SU-DHL-6 (cell line): ENCODE results near the gene CCDC106.

Source experiments
- H2AFZ ChIP-seq: fragments of 200-600 bp; sonication (generic); 2 replicates; pipeline ENCODE4 v1.6.1; 2014; ENCODE audit warnings: low read depth, mild to moderate bottlenecking, moderate library complexity, mixed read lengths, antibody characterized with exemption, low read length; ENCODE audit not compliant: severe bottlenecking
- H3F3A ChIP-seq: fragments of 200-600 bp; shearing (Covaris generic); 2 replicates; pipeline ENCODE4 v1.6.0; 2016; ENCODE audit warnings: antibody characterized with exemption, mild to moderate bottlenecking; ENCODE audit not compliant: insufficient read depth
- H3K27ac ChIP-seq: fragments of 200-600 bp; sonication (generic); 2 replicates; pipeline ENCODE4 v1.5.1; 2016; ENCODE audit warnings: low read depth, mild to moderate bottlenecking, low read length, moderate library complexity, mixed read lengths
- H3K27me3 ChIP-seq: fragments of 200-600 bp; sonication (generic), shearing (Covaris generic); 2 replicates; pipeline ENCODE4 v1.6.0; 2014; ENCODE audit warnings: mild to moderate bottlenecking, low read length
- H3K36me3 ChIP-seq: fragments of 200-600 bp; sonication (generic); 2 replicates; pipeline ENCODE4 v1.6.1; 2014; ENCODE audit warnings: mild to moderate bottlenecking, low read length, mixed read lengths
- H3K4me2 ChIP-seq: fragments of 300-600, 200-600 bp; shearing (Covaris generic), sonication (generic); 2 replicates; pipeline ENCODE4 v1.6.0; 2014; ENCODE audit warnings: low read length, low read depth, mild to moderate bottlenecking; ENCODE audit not compliant: poor library complexity, severe bottlenecking
- H3K4me3 ChIP-seq: fragments of 200-600 bp; sonication (generic); 2 replicates; pipeline ENCODE4 v1.5.1; 2014; ENCODE audit warnings: antibody characterized with exemption, low read length, mild to moderate bottlenecking, mixed read lengths; ENCODE audit not compliant: insufficient read depth, poor library complexity, severe bottlenecking
- H3K79me2 ChIP-seq: fragments of 200-600 bp; sonication (generic); 2 replicates; pipeline ENCODE4 v1.6.1; 2014; ENCODE audit warnings: mild to moderate bottlenecking, low read length, moderate library complexity; ENCODE audit not compliant: insufficient read depth
- H3K9ac ChIP-seq: fragments of 200-600 bp; sonication (generic); 2 replicates; pipeline ENCODE4 v1.7.0; 2014; ENCODE audit warnings: mild to moderate bottlenecking, low read length
- H3K9me2 ChIP-seq: fragments of 200-600 bp; sonication (generic); replicated peaks from 2 replicates; pipeline ENCODE4 v1.6.1; 2014; ENCODE audit warnings: low read length; ENCODE audit not compliant: insufficient read depth
- H3K9me3 ChIP-seq: fragments of 200-600 bp; sonication (generic); 2 replicates; pipeline ENCODE4 v1.6.1; 2014; ENCODE audit warnings: low read length, mixed read lengths; ENCODE audit not compliant: insufficient read depth
- H4K20me1 ChIP-seq: fragments of 200-600 bp; sonication (generic); 2 replicates; pipeline ENCODE4 v1.6.1; 2014; ENCODE audit warnings: low read depth, mild to moderate bottlenecking, antibody characterized with exemption, low read length, moderate library complexity, mixed read lengths
- CTCF ChIP-seq: fragments of 200-600 bp; sonication (generic); IDR thresholded peaks from one replicate; pipeline ENCODE4 v1.5.1; 2017; ENCODE audit warnings: antibody characterized with exemption, mild to moderate bottlenecking, low read length, moderate library complexity; ENCODE audit not compliant: insufficient read depth, poor library complexity, severe bottlenecking
- EZH2phosphoT487 ChIP-seq: fragments of 200-600 bp; sonication (generic), shearing (Covaris generic); conservative IDR thresholded peaks from 2 replicates; pipeline ENCODE4 v1.6.1; 2018; ENCODE audit warnings: mild to moderate bottlenecking, antibody characterized with exemption, low read length, moderate library complexity, mixed read lengths

CCDC106 gene

GRCh38 chr19:55614711-55615542, 33.1 kb upstream of the CCDC106 start:
- Histone ChIP-seq H3K9ac (no peak overlapping the region), H3K79me2 (peaks cover 4% of the 10 kb centered on the region; the same call in 1 of the 2 replicates), H3K4me3 (no peak overlapping the region), H3K9me3 (no peaks in the 10 kb centered on the region), H4K20me1 (no peaks in the 10 kb centered on the region), H3F3A (peaks cover 6% of the 10 kb centered on the region; the same call in 1 of the 2 replicates), H3K27ac (no peak overlapping the region), H3K9me2 (no peaks in the 10 kb centered on the region), H2AFZ (no peak overlapping the region), H3K27me3 (no peaks in the 10 kb centered on the region), H3K36me3 (no peaks in the 10 kb centered on the region), H3K4me2 (no peak overlapping the region)
- no peak for TF ChIP-seq CTCF
- no peak for TF ChIP-seq EZH2phosphoT487

GRCh38 chr19:55615543-55616394, 32.2 kb upstream of the CCDC106 start:
- H3F3A ChIP-seq, result peaks cover 6% of the 10 kb centered on the region; the same call in 1 of the 2 replicates
- no peak for TF ChIP-seq CTCF
- no peak for TF ChIP-seq EZH2phosphoT487
- no peak overlapping the region for H2AFZ ChIP-seq
- no peak overlapping the region for H3K27ac ChIP-seq
- no peaks in the 10 kb centered on the region for H4K20me1 ChIP-seq
- no peak overlapping the region for H3K9ac ChIP-seq
- H3K79me2 ChIP-seq, result peaks cover 4% of the 10 kb centered on the region; the same call in 1 of the 2 replicates
- H3K36me3 ChIP-seq, result no peaks in the 10 kb centered on the region
- no peaks in the 10 kb centered on the region for H3K27me3 ChIP-seq
- H3K4me3 ChIP-seq, result no peak overlapping the region
- no peaks in the 10 kb centered on the region for H3K9me3 ChIP-seq
- no peaks in the 10 kb centered on the region for H3K9me2 ChIP-seq
- no peak overlapping the region for H3K4me2 ChIP-seq

GRCh38 chr19:55616395-55616875, 31.6 kb upstream of the CCDC106 start:
- H3K4me2 ChIP-seq, result no peak overlapping the region
- peaks cover 6% of the 10 kb centered on the region; the same call in 1 of the 2 replicates for H3F3A ChIP-seq
- peaks cover 2% of the 10 kb centered on the region; the same call in 1 of the 2 replicates for H3K79me2 ChIP-seq
- no peak overlapping the region for H3K4me3 ChIP-seq
- H3K27ac ChIP-seq, result no peak overlapping the region
- H3K9me2 ChIP-seq, result no peaks in the 10 kb centered on the region
- H3K27me3 ChIP-seq, result no peaks in the 10 kb centered on the region
- no peaks in the 10 kb centered on the region for H4K20me1 ChIP-seq
- H3K9me3 ChIP-seq, result no peaks in the 10 kb centered on the region
- no peaks in the 10 kb centered on the region for H3K36me3 ChIP-seq
- H2AFZ ChIP-seq, result no peak overlapping the region
- no peak for TF ChIP-seq CTCF
- no peak for TF ChIP-seq EZH2phosphoT487
- H3K9ac ChIP-seq, result no peak overlapping the region
